ENCODE measurements around the gene MAT1A.
"Not testable (repeated sequence)": the region's sequence is repeated elsewhere in the genome, so short reads cannot be mapped to it uniquely, and the experiment has no call there.

MAT1A gene

GRCh38 chr10:80313523-80313922, 24.1 kb upstream of the MAT1A start:
- TF ChIP-seq CTCF (IDR thresholded peaks at IDR 0.05; ENCODE audit: control insufficient read depth, extremely low read depth, insufficient read depth), result no peak
- H3K4me3 ChIP-seq (ENCODE audit: low read depth, low read length), result no peak overlapping the region
- no peak for DNase-seq (ENCODE audit: low read depth)

DNA sequence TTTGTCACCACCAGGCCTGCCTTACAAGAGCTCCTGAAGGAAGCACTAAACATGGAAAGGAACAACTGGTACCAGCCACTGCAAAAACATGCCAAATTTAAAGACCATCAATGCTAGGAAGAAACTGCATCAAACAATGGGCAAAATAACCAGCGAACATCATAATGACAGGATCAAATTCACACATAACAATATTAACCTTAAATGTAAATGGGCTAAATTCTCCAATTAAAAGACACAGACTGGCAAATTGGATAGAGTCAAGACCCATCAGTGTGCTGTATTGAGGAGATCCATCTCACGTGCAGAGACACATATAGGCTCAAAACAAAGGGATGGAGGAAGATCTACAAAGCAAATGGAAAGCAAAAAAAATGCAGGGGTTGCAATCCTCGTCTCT, 16.5 kb upstream of the MAT1A start:
- DNase-seq (ENCODE audit: low read depth); H3K4me3 ChIP-seq (ENCODE audit: low read depth, low read length): not testable (repeated sequence)

DNA sequence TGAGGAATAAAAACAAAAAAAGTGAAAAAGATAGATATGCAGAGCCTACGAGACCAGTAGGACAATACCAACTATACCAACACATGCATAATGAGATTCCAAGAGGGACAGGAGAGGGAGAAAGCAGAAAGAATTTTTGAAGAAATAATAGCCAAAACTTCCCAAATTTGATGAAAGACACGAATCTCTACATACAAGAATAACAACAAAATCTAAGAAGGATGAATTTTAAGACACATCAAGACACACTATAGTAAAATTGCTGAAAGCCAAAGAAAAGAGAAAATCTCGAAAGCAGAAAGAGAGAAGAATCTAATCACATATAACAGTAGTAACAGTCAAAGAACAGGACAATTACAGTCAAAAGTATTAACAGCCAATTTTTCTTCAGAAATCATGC, 7.5 kb upstream of the MAT1A start:
- no peak for TF ChIP-seq CTCF (IDR thresholded peaks at IDR 0.05; ENCODE audit: control insufficient read depth, extremely low read depth, insufficient read depth)
- no peak for DNase-seq (ENCODE audit: low read depth)
- no peak overlapping the region for H3K4me3 ChIP-seq (ENCODE audit: low read depth, low read length)

DNA sequence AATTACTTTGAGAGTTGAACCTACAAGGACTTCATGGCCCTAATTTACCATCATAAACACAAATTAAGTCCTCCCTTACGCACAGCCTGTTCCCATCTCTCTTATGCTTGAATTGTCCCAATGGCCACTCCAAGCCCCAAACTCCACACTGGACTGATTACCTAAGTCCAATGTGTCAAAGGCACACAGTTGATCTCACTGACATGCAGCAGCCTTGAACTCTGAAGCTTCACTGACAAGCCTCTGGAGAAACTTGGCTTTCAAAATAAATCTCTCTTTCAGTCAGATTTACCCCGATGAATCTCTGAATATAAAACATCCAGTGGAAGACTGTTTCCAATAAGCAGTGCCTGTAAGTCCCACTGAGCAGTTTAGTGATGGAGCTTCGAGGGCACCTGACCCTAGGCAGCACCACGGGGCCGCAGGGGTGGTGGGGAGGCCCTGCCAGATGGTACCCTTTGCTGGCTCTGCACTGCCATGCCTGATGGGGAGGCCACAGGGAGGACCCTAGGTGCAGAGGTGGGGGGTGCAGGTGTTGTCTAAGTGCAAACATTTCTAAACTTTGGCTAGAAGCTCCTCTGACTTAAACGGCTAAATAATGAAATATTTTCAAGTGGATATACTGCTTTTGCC, 3.3 kb upstream of the MAT1A start:
- H3K4me3 ChIP-seq (ENCODE audit: low read depth, low read length), result no peak overlapping the region
- no peak for TF ChIP-seq CTCF (IDR thresholded peaks at IDR 0.05; ENCODE audit: control insufficient read depth, extremely low read depth, insufficient read depth)
- DNase-seq (ENCODE audit: low read depth), result no peak

- DNase-seq (ENCODE audit: low read depth), result peak; percentile 8
- no peak for TF ChIP-seq CTCF (IDR thresholded peaks at IDR 0.05; ENCODE audit: control insufficient read depth, extremely low read depth, insufficient read depth)
- H3K4me3 ChIP-seq (ENCODE audit: low read depth, low read length), result no peak overlapping the region
These were observed 1.2 kb upstream of the MAT1A start for GRCh38 chr10:80290474-80291220.

- TF ChIP-seq CTCF (IDR thresholded peaks at IDR 0.05; ENCODE audit: control insufficient read depth, extremely low read depth, insufficient read depth), result no peak
- no peak overlapping the region for H3K4me3 ChIP-seq (ENCODE audit: low read depth, low read length)
- no peak for DNase-seq (ENCODE audit: low read depth)
These were observed 609 bp downstream of the MAT1A start for GRCh38 chr10:80288849-80289248.

DNA sequence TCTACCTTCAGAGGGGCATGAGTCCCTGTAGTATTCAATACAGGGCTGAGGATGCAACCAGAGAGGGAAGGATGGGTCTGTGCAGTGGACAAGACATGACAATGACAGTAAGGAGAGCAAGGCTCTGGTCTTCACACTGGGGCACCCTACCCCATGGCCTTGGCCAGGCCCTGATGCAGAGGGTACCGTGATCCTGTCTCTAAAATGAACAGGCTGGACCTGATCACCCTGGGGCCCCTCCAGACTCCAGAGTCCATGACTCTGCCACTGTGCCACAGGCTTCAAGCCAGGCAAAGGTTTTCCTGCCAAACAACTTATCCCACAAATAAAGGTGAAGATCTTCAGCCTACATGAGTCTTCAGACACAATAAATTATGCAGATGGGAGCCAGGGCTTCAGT, 4.9 kb downstream of the MAT1A start:
- H3K4me3 ChIP-seq (ENCODE audit: low read depth, low read length), result no peak overlapping the region
- no peak for DNase-seq (ENCODE audit: low read depth)
- TF ChIP-seq CTCF (IDR thresholded peaks at IDR 0.05; ENCODE audit: control insufficient read depth, extremely low read depth, insufficient read depth), result no peak

All from LNCaP clone FGC (cell line).